Measurements from ENCODE around the gene GMPPA. TPM values are rescaled to one million over a fixed set of nuclear protein-coding genes. Genes with fewer than 3 reads are reported as not detected.

The GMPPA gene
- total and polyA plus RNA-seq, 8 donors, result 16.5 to 185 (median 32.5) TPM

GRCh38 chr2:219495531-219496122 is 3.1 kb upstream of the GMPPA start:
- WGBS, 5 donors, result 10 to 30% (median 22%) methylated on average over 6 to 14 of the region's 14 CpGs
- peak; percentile 62 to 85 for DNase-seq
- peak overlapping the region in 3 of 5 donors; percentile 98 to 99 (median 98) for H3K27ac ChIP-seq
- peaks cover 21 to 53% (median 46%) of the 10 kb centered on the region in 4 donors for H3K4me1 ChIP-seq
- TF ChIP-seq POLR2A (IDR thresholded peaks at IDR 0.05) (no peak), CTCF (IDR thresholded peaks at IDR 0.05) (peak in 4 of 7 experiments; percentile 34 to 54 (median 49)), EP300 (IDR thresholded peaks at IDR 0.05) (no peak)
- no peak overlapping the region for H3K4me3 ChIP-seq
- intact Hi-C loops (cut with DNase I; ENCODE audit: low total_unique reads), result no loop called here
- H3K27me3 ChIP-seq, result peaks cover 0 to 60% (median 28%) of the 10 kb centered on the region in 3 donors
- H3K9me3 ChIP-seq, result no peaks in the 10 kb centered on the region
- H3K36me3 ChIP-seq, result peaks cover 0 to 13% (median 3%) of the 10 kb centered on the region in 4 donors

- Histone ChIP-seq H3K4me1 (peaks cover 21 to 57% (median 47%) of the 10 kb centered on the region in 4 donors), H3K36me3 (peaks cover 0 to 10% (median 2%) of the 10 kb centered on the region in 4 donors), H3K9me3 (no peaks in the 10 kb centered on the region), H3K4me3 (peak overlapping the region in 3 of 4 donors; percentile 67 to 72 (median 69)), H3K27ac (peak overlapping the region in 4 of 5 donors; percentile 98 to 99 (median 98)), H3K27me3 (peaks cover 0 to 60% (median 28%) of the 10 kb centered on the region in 3 donors)
- DNase-seq, result no peak
- intact Hi-C loops (cut with DNase I; ENCODE audit: low total_unique reads), result no loop called here
- 26 to 39% (median 28%) methylated on average over 15 to 20 of the region's 20 CpGs for WGBS, 5 donors
- no peak for TF ChIP-seq POLR2AphosphoS5 (IDR thresholded peaks at IDR 0.05)
- TF ChIP-seq CTCF (IDR thresholded peaks at IDR 0.05), result no peak
- no peak for TF ChIP-seq POLR2A (IDR thresholded peaks at IDR 0.05)
- no peak for TF ChIP-seq EP300 (IDR thresholded peaks at IDR 0.05)
Measured at GRCh38 chr2:219496247-219496824, 2.4 kb upstream of the GMPPA start.

- intact Hi-C loops (cut with DNase I; ENCODE audit: low total_unique reads), result no loop called here
- Histone ChIP-seq H3K27me3 (peaks cover 0 to 59% (median 25%) of the 10 kb centered on the region in 3 donors), H3K9me3 (no peaks in the 10 kb centered on the region), H3K36me3 (peaks cover 0 to 15% (median 9%) of the 10 kb centered on the region in 4 donors), H3K4me1 (peaks cover 21 to 57% (median 47%) of the 10 kb centered on the region in 4 donors), H3K4me3 (peak overlapping the region; percentile 67 to 76 (median 70)), H3K27ac (peak overlapping the region in 4 of 5 donors; percentile 98 to 99 (median 98))
- peak; percentile 29 to 77 for DNase-seq
- WGBS, 5 donors, result 6 to 26% (median 10%) methylated on average over 41 to 61 of the region's 61 CpGs
- TF ChIP-seq CTCF (IDR thresholded peaks at IDR 0.05) (no peak), POLR2AphosphoS5 (IDR thresholded peaks at IDR 0.05) (peak in 1 of 3 donors; percentile 52)
Measured at GRCh38 chr2:219496825-219497494, 1.7 kb upstream of the GMPPA start.

GRCh38 chr2:219497495-219498279 is 1.0 kb upstream of the GMPPA start:
- Histone ChIP-seq H3K9me3 (no peaks in the 10 kb centered on the region), H3K36me3 (peaks cover 0 to 17% (median 14%) of the 10 kb centered on the region in 4 donors), H3K4me1 (peaks cover 21 to 57% (median 47%) of the 10 kb centered on the region in 4 donors), H3K27me3 (peaks cover 0 to 52% (median 20%) of the 10 kb centered on the region in 3 donors), H3K4me3 (peak overlapping the region; percentile 67 to 76 (median 70)), H3K27ac (peak overlapping the region; percentile 98 to 99 (median 99))
- intact Hi-C loops (cut with DNase I; ENCODE audit: low total_unique reads), result no loop called here
- 1 to 3% (median 1%) methylated on average over 43 to 59 of the region's 59 CpGs for WGBS, 5 donors
- TF ChIP-seq POLR2A (IDR thresholded peaks at IDR 0.05), result peak in 1 of 4 donors; percentile 9
- peak; percentile 93 to 98 (median 94) for TF ChIP-seq POLR2AphosphoS5 (IDR thresholded peaks at IDR 0.05)
- TF ChIP-seq EP300 (IDR thresholded peaks at IDR 0.05), result no peak
- no peak for TF ChIP-seq CTCF (IDR thresholded peaks at IDR 0.05)
- DNase-seq, result peak; percentile 92 to 94

Measured in stomach (tissue), 9 donors.